Measurements from ENCODE around the gene STRIT1. TPM values are rescaled to one million over a fixed set of nuclear protein-coding genes. Genes with fewer than 3 reads are reported as not detected.

STRIT1 gene
- total RNA-seq (2014; rRNA removed; shearing (Covaris generic)) = not detected in 2 replicates

GRCh38 chr3:155293516-155293915 lies at the start of gene STRIT1:
Gene STRIT1 (minus strand): TSS chr3:155293683.
- Histone ChIP-seq H3K36me3 (replicated peaks; ENCODE audit: control insufficient read depth, insufficient read depth, low read length) (no peaks in the 10 kb centered on the region), H3K27me3 (ENCODE audit: control insufficient read depth, insufficient read depth, low read length) (no peaks in the 10 kb centered on the region), H3K4me3 (ENCODE audit: insufficient read depth, low read depth, low read length) (no peak within 1 kb of the TSS)
- no peak for DNase-seq

GRCh38 chr3:155342344-155342743 lies 48.9 kb upstream of the STRIT1 start:
- H3K4me3 ChIP-seq (ENCODE audit: insufficient read depth, low read depth, low read length) = no peak overlapping the region
- no peak for DNase-seq
- no peaks in the 10 kb centered on the region for H3K27me3 ChIP-seq (ENCODE audit: control insufficient read depth, insufficient read depth, low read length)
- no peaks in the 10 kb centered on the region for H3K36me3 ChIP-seq (replicated peaks; ENCODE audit: control insufficient read depth, insufficient read depth, low read length)

- Histone ChIP-seq H3K36me3 (replicated peaks; ENCODE audit: control insufficient read depth, insufficient read depth, low read length) (no peaks in the 10 kb centered on the region), H3K27me3 (ENCODE audit: control insufficient read depth, insufficient read depth, low read length) (no peaks in the 10 kb centered on the region), H3K4me3 (ENCODE audit: insufficient read depth, low read depth, low read length) (no peak overlapping the region)
- DNase-seq = no peak
Observed at GRCh38 chr3:155339052-155339451, 45.6 kb upstream of the STRIT1 start.

GRCh38 chr3:155335724-155336354 lies 42.4 kb upstream of the STRIT1 start:
- no peak for DNase-seq
- H3K4me3 ChIP-seq (ENCODE audit: insufficient read depth, low read depth, low read length) = no peak overlapping the region
- no peaks in the 10 kb centered on the region for H3K27me3 ChIP-seq (ENCODE audit: control insufficient read depth, insufficient read depth, low read length)
- no peaks in the 10 kb centered on the region for H3K36me3 ChIP-seq (replicated peaks; ENCODE audit: control insufficient read depth, insufficient read depth, low read length)

GRCh38 chr3:155334914-155335723 lies 41.6 kb upstream of the STRIT1 start:
- H3K27me3 ChIP-seq (ENCODE audit: control insufficient read depth, insufficient read depth, low read length) = no peaks in the 10 kb centered on the region
- no peaks in the 10 kb centered on the region for H3K36me3 ChIP-seq (replicated peaks; ENCODE audit: control insufficient read depth, insufficient read depth, low read length)
- no peak for DNase-seq
- no peak overlapping the region for H3K4me3 ChIP-seq (ENCODE audit: insufficient read depth, low read depth, low read length)

- Histone ChIP-seq H3K27me3 (ENCODE audit: control insufficient read depth, insufficient read depth, low read length) (no peaks in the 10 kb centered on the region), H3K36me3 (replicated peaks; ENCODE audit: control insufficient read depth, insufficient read depth, low read length) (no peaks in the 10 kb centered on the region), H3K4me3 (ENCODE audit: insufficient read depth, low read depth, low read length) (no peak overlapping the region)
- DNase-seq = no peak
Observed at GRCh38 chr3:155334215-155334913, 40.9 kb upstream of the STRIT1 start.

- DNase-seq = no peak
- Histone ChIP-seq H3K36me3 (replicated peaks; ENCODE audit: control insufficient read depth, insufficient read depth, low read length) (no peaks in the 10 kb centered on the region), H3K27me3 (ENCODE audit: control insufficient read depth, insufficient read depth, low read length) (no peaks in the 10 kb centered on the region), H3K4me3 (ENCODE audit: insufficient read depth, low read depth, low read length) (no peak overlapping the region)
Observed at GRCh38 chr3:155332716-155333115, 39.2 kb upstream of the STRIT1 start.

GRCh38 chr3:155331078-155331477 lies 37.6 kb upstream of the STRIT1 start:
- no peaks in the 10 kb centered on the region for H3K36me3 ChIP-seq (replicated peaks; ENCODE audit: control insufficient read depth, insufficient read depth, low read length)
- DNase-seq = no peak
- no peak overlapping the region for H3K4me3 ChIP-seq (ENCODE audit: insufficient read depth, low read depth, low read length)
- no peaks in the 10 kb centered on the region for H3K27me3 ChIP-seq (ENCODE audit: control insufficient read depth, insufficient read depth, low read length)

- no peaks in the 10 kb centered on the region for H3K27me3 ChIP-seq (ENCODE audit: control insufficient read depth, insufficient read depth, low read length)
- H3K36me3 ChIP-seq (replicated peaks; ENCODE audit: control insufficient read depth, insufficient read depth, low read length) = no peaks in the 10 kb centered on the region
- DNase-seq = no peak
- H3K4me3 ChIP-seq (ENCODE audit: insufficient read depth, low read depth, low read length) = no peak overlapping the region
Observed at GRCh38 chr3:155330370-155330769, 36.9 kb upstream of the STRIT1 start.

GRCh38 chr3:155329513-155330048 lies 36.1 kb upstream of the STRIT1 start:
- no peak overlapping the region for H3K4me3 ChIP-seq (ENCODE audit: insufficient read depth, low read depth, low read length)

GRCh38 chr3:155327871-155328270 lies 34.4 kb upstream of the STRIT1 start:
- H3K4me3 ChIP-seq (ENCODE audit: insufficient read depth, low read depth, low read length) = no peak overlapping the region
- DNase-seq = no peak
- no peaks in the 10 kb centered on the region for H3K27me3 ChIP-seq (ENCODE audit: control insufficient read depth, insufficient read depth, low read length)
- H3K36me3 ChIP-seq (replicated peaks; ENCODE audit: control insufficient read depth, insufficient read depth, low read length) = no peaks in the 10 kb centered on the region

More at GRCh38 chr3:155329513-155330048, 36.1 kb upstream of the STRIT1 start:
- no peaks in the 10 kb centered on the region for H3K36me3 ChIP-seq (replicated peaks; ENCODE audit: control insufficient read depth, insufficient read depth, low read length)
- H3K27me3 ChIP-seq (ENCODE audit: control insufficient read depth, insufficient read depth, low read length) = no peaks in the 10 kb centered on the region
- DNase-seq = no peak

- Histone ChIP-seq H3K36me3 (replicated peaks; ENCODE audit: control insufficient read depth, insufficient read depth, low read length) (no peaks in the 10 kb centered on the region), H3K27me3 (ENCODE audit: control insufficient read depth, insufficient read depth, low read length) (no peaks in the 10 kb centered on the region), H3K4me3 (ENCODE audit: insufficient read depth, low read depth, low read length) (no peak overlapping the region)
- no peak for DNase-seq
Observed at GRCh38 chr3:155327430-155327829, 33.9 kb upstream of the STRIT1 start.

- Histone ChIP-seq H3K27me3 (ENCODE audit: control insufficient read depth, insufficient read depth, low read length) (no peaks in the 10 kb centered on the region), H3K36me3 (replicated peaks; ENCODE audit: control insufficient read depth, insufficient read depth, low read length) (no peaks in the 10 kb centered on the region), H3K4me3 (ENCODE audit: insufficient read depth, low read depth, low read length) (no peak overlapping the region)
- DNase-seq = no peak
Observed at GRCh38 chr3:155326901-155327300, 33.4 kb upstream of the STRIT1 start.

- no peak overlapping the region for H3K4me3 ChIP-seq (ENCODE audit: insufficient read depth, low read depth, low read length)
- no peaks in the 10 kb centered on the region for H3K36me3 ChIP-seq (replicated peaks; ENCODE audit: control insufficient read depth, insufficient read depth, low read length)
- DNase-seq = no peak
- no peaks in the 10 kb centered on the region for H3K27me3 ChIP-seq (ENCODE audit: control insufficient read depth, insufficient read depth, low read length)
Observed at GRCh38 chr3:155326244-155326643, 32.8 kb upstream of the STRIT1 start.
